ENCODE measurements around the gene ACER2.

Gene ACER2

GRCh38 chr9:19481971-19482404 is 73.2 kb downstream of the ACER2 start:
- no peaks in the 10 kb centered on the region for H3K4me1 ChIP-seq (ENCODE audit: control insufficient read depth in 1 of 2, insufficient read depth in 1 of 2, low read depth in 1 of 2, low read length in 1 of 2)

GRCh38 chr9:19484699-19485098 is 75.9 kb downstream of the ACER2 start:
- no peak overlapping the region for H3K4me3 ChIP-seq (ENCODE audit: low read depth in 1 of 2, low read length in 1 of 2)

More at GRCh38 chr9:19481971-19482404, 73.2 kb downstream of the ACER2 start:
- Histone ChIP-seq H3K27me3 (peaks cover 8% of the 10 kb centered on the region), H3K9me3 (no peaks in the 10 kb centered on the region), H3K36me3 (no peaks in the 10 kb centered on the region), H3K4me3 (ENCODE audit: low read depth in 1 of 2, low read length in 1 of 2) (no peak overlapping the region), H3K27ac (no peak overlapping the region)
- no peak for TF ChIP-seq CTCF (IDR thresholded peaks at IDR 0.05)

GRCh38 chr9:19485193-19485592 is 76.4 kb downstream of the ACER2 start:
- no peaks in the 10 kb centered on the region for H3K4me1 ChIP-seq (ENCODE audit: control insufficient read depth in 1 of 2, insufficient read depth in 1 of 2, low read depth in 1 of 2, low read length in 1 of 2)
- no peaks in the 10 kb centered on the region for H3K9me3 ChIP-seq
- no peak for TF ChIP-seq CTCF (IDR thresholded peaks at IDR 0.05)
- H3K27ac ChIP-seq = no peak overlapping the region
- no peaks in the 10 kb centered on the region for H3K36me3 ChIP-seq
- no peak overlapping the region for H3K4me3 ChIP-seq (ENCODE audit: low read depth in 1 of 2, low read length in 1 of 2)
- H3K27me3 ChIP-seq = peaks cover 8% of the 10 kb centered on the region

More at GRCh38 chr9:19484699-19485098, 75.9 kb downstream of the ACER2 start:
- TF ChIP-seq CTCF (IDR thresholded peaks at IDR 0.05) = no peak
- H3K27ac ChIP-seq = no peak overlapping the region
- H3K4me1 ChIP-seq (ENCODE audit: control insufficient read depth in 1 of 2, insufficient read depth in 1 of 2, low read depth in 1 of 2, low read length in 1 of 2) = no peaks in the 10 kb centered on the region
- peaks cover 8% of the 10 kb centered on the region for H3K27me3 ChIP-seq
- no peaks in the 10 kb centered on the region for H3K9me3 ChIP-seq
- no peaks in the 10 kb centered on the region for H3K36me3 ChIP-seq

- no peaks in the 10 kb centered on the region for H3K9me3 ChIP-seq
- no peak for TF ChIP-seq CTCF (IDR thresholded peaks at IDR 0.05)
- H3K4me3 ChIP-seq (ENCODE audit: low read depth in 1 of 2, low read length in 1 of 2) = no peak overlapping the region
- no peak overlapping the region for H3K27ac ChIP-seq
- H3K27me3 ChIP-seq = peaks cover 6% of the 10 kb centered on the region
- H3K36me3 ChIP-seq = no peaks in the 10 kb centered on the region
- no peaks in the 10 kb centered on the region for H3K4me1 ChIP-seq (ENCODE audit: control insufficient read depth in 1 of 2, insufficient read depth in 1 of 2, low read depth in 1 of 2, low read length in 1 of 2)
These were observed 78.0 kb downstream of the ACER2 start for GRCh38 chr9:19486803-19487202.

GRCh38 chr9:19488721-19489120 is 79.9 kb downstream of the ACER2 start:
- Histone ChIP-seq H3K4me1 (ENCODE audit: control insufficient read depth in 1 of 2, insufficient read depth in 1 of 2, low read depth in 1 of 2, low read length in 1 of 2) (no peaks in the 10 kb centered on the region), H3K9me3 (no peaks in the 10 kb centered on the region), H3K27ac (no peak overlapping the region), H3K27me3 (peaks cover 11% of the 10 kb centered on the region), H3K36me3 (no peaks in the 10 kb centered on the region), H3K4me3 (ENCODE audit: low read depth in 1 of 2, low read length in 1 of 2) (no peak overlapping the region)
- TF ChIP-seq CTCF (IDR thresholded peaks at IDR 0.05) = no peak

DNA sequence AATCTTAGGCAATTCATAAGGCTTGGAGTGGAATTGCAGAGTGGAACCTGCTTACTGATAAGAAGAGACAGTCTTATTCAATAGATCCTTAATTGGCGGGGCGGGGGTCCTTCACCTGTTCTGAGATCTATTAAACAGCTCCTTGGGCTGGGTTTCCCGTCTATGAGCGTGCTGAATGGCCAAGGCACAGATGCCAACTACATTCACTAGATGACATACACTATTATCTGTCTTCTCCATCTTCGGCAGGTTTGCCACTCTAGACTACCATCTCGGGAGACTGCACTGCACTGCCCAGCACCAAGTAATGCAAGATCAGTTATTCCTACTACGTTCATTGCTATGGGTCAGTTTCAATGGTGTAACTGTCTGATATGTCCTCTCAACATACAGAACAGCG is 81.5 kb downstream of the ACER2 start:
- peaks cover 17% of the 10 kb centered on the region for H3K27me3 ChIP-seq

More for the DNA sequence above, 81.5 kb downstream of the ACER2 start:
- no peak overlapping the region for H3K27ac ChIP-seq
- no peak for TF ChIP-seq CTCF (IDR thresholded peaks at IDR 0.05)
- H3K4me3 ChIP-seq (ENCODE audit: low read depth in 1 of 2, low read length in 1 of 2) = no peak overlapping the region
- no peaks in the 10 kb centered on the region for H3K4me1 ChIP-seq (ENCODE audit: control insufficient read depth in 1 of 2, insufficient read depth in 1 of 2, low read depth in 1 of 2, low read length in 1 of 2)
- no peaks in the 10 kb centered on the region for H3K9me3 ChIP-seq
- H3K36me3 ChIP-seq = no peaks in the 10 kb centered on the region

Data from neutrophil (primary cell).